Adrenal gland (tissue), 12 donors: ENCODE data around the gene TMEM89. TPM values are rescaled to one million over a fixed set of nuclear protein-coding genes. Genes with fewer than 3 reads are reported as not detected.

ENCODE experiments used
- DNase-seq, 7 donors: peaks; one replicate each; pipeline ENCODE4 v3.0.0-alpha.2; 2019 to 2020
- H3K27ac ChIP-seq, 5 donors: fragments of 200-600 bp; sonication (generic) in 4 of 5; 1 replicate in 3 of 5; 2 replicates in 2 of 5; pipeline versions ENCODE4 v1.5.1 to v1.8.0; 2016 to 2020; ENCODE audit warnings: mild to moderate bottlenecking in 1 of 5
- H3K27me3 ChIP-seq: fragments of 200-600 bp; 2 replicates; pipeline ENCODE4 v1.8.0; 2021
- H3K36me3 ChIP-seq, 2 donors: fragments of 200-600 bp; replicated peaks in 1 of 2; 1 replicate in 1 of 2; 2 replicates in 1 of 2; pipeline versions ENCODE4 v1.5.1 to v1.8.0; 2018 to 2022
- H3K4me1 ChIP-seq, 2 donors: fragments of 200-600 bp; replicated peaks in 1 of 2; 1 replicate in 1 of 2; 2 replicates in 1 of 2; pipeline versions ENCODE4 v1.5.1 to v1.8.0; 2018 to 2021
- H3K4me3 ChIP-seq, 4 donors: fragments of 200-600 bp; sonication (generic) in 3 of 4; one replicate each; pipeline ENCODE4 v1.5.1; 2016 to 2018
- H3K9me3 ChIP-seq, 3 donors: fragments of 200-600 bp; sonication (generic) in 1 of 3; replicated peaks in 1 of 3; 1 replicate in 2 of 3; 2 replicates in 1 of 3; pipeline versions ENCODE4 v1.5.1 to v1.8.0; 2016 to 2021
- CTCF ChIP-seq, 6 experiments: fragments of 450-650 bp in 4 of 6; fragments of 200-600 bp in 2 of 6; sonication (generic) in 1 of 6; IDR thresholded peaks; 1 replicate in 5 of 6; 2 replicates in 1 of 6; pipeline versions ENCODE4 v1.5.1 to v1.8.0; 2016 to 2021; ENCODE audit warnings: antibody characterized with exemption in 6 of 6, mild to moderate bottlenecking in 2 of 6, moderate library complexity in 1 of 6
- POLR2A ChIP-seq, 2 donors: fragments of 450-650 bp; IDR thresholded peaks; one replicate each; pipeline ENCODE4 v1.6.1; 2017; ENCODE audit warnings: antibody characterized with exemption in 2 of 2, mild to moderate bottlenecking in 2 of 2, moderate library complexity in 1 of 2
- WGBS, 4 donors: extraction: QIAGEN DNeasy Blood & Tissue Kit in 2 of 4; methylation state at CpG; one replicate each; pipeline versions ENCODE4 v1.1.5 to v1.1.7; 2013 to 2017; 5-methylcytosine and 5-hydroxymethylcytosine counted together
- intact Hi-C, 2 donors: fragments of 100-400 bp; cut with DNase I; formaldehyde crosslinking; loops; one replicate each; pipeline versions ENCODE4 v1.14.1 to v1.15.0; 2022 to 2023
- polyA plus RNA-seq, 3 donors: library from polyadenylated mRNA; stranded (reverse); fragments of 200-250 nt in 2 of 3; fragments of 350-450 nt in 1 of 3; fragmentation: Illumina TruSeq in 1 of 3; extraction: RNeasy Lipid Tissue Mini Kit (QIAGEN cat#74804) in 1 of 3; gene quantifications; one replicate each; pipeline ENCODE4 v1.2.3, GENCODE V29; 2013 to 2014
- total RNA-seq, 9 donors: library from RNA; depleted of rRNA in 4 of 9; stranded (reverse); fragments of >200 nt in 4 of 9; fragments of 120-200 nt in 1 of 9; fragmentation: NEBNext Ultra II Directional in 1 of 9; extraction: Animal tissue kit (Norgen Biotek cat#: 25700) in 1 of 9; gene quantifications; one replicate each; pipeline versions ENCODE4 v1.1.0 to v1.2.4, GENCODE V29; 2013 to 2023
- donor health status: healthy with polysubstance abuse.
- donor health status: Bipolar disorder and iron deficiency.
- donor health status: DM: yes; HTN: yes; CAD: no.
- donor health status: DM: no; HTN: no; CAD: no.
- donor health status: DM: no; HTN: no; CAD: no.
- donor health status: DM: yes; HTN: yes; CAD: no.

The TMEM89 gene
- total and polyA plus RNA-seq, 12 donors: not detected

- Histone ChIP-seq H3K9me3 (no peaks in the 10 kb centered on the region), H3K27ac (peak overlapping the region in 1 of 5 donors; percentile 6), H3K4me3 (no peak overlapping the region), H3K27me3 (no peaks in the 10 kb centered on the region), H3K4me1 (peaks cover 18 to 29% of the 10 kb centered on the region in 2 donors), H3K36me3 (no peaks in the 10 kb centered on the region)
- intact Hi-C loops: no loop called here
- TF ChIP-seq CTCF (IDR thresholded peaks at IDR 0.05) (no peak), POLR2A (IDR thresholded peaks at IDR 0.05) (no peak)
- WGBS, 4 donors: 53 to 84% (median 72%) methylated on average over 30 to 61 of the region's 61 CpGs
- DNase-seq: no peak
These were observed 39.3 kb upstream of the TMEM89 start for GRCh38 chr3:48660800-48661400.

- TF ChIP-seq POLR2A (IDR thresholded peaks at IDR 0.05) (no peak), CTCF (IDR thresholded peaks at IDR 0.05) (no peak)
- Histone ChIP-seq H3K9me3 (no peaks in the 10 kb centered on the region), H3K4me1 (peaks cover 7 to 9% of the 10 kb centered on the region in 2 donors), H3K27me3 (no peaks in the 10 kb centered on the region), H3K4me3 (peak overlapping the region in 1 of 4 donors; percentile 56), H3K36me3 (no peaks in the 10 kb centered on the region), H3K27ac (peak overlapping the region in 2 of 5 donors; percentile 77 to 81)
- DNase-seq: no peak
- WGBS, 4 donors: 63 to 80% (median 71%) methylated on average over 15 to 45 of the region's 45 CpGs
- intact Hi-C loops: no loop called here
These were observed 35.3 kb upstream of the TMEM89 start for GRCh38 chr3:48656841-48657281.

- DNase-seq: peak; percentile 69 to 83 (median 80)
- Histone ChIP-seq H3K27ac (peak overlapping the region in 3 of 5 donors; percentile 34 to 81 (median 77)), H3K36me3 (no peaks in the 10 kb centered on the region), H3K4me3 (peak overlapping the region in 2 of 4 donors; percentile 19 to 56), H3K4me1 (peaks cover 4 to 7% of the 10 kb centered on the region in 2 donors), H3K27me3 (no peaks in the 10 kb centered on the region), H3K9me3 (no peaks in the 10 kb centered on the region)
- 5 to 20% (median 9%) methylated on average over 1 to 94 of the region's 94 CpGs for WGBS, 4 donors
- TF ChIP-seq POLR2A (IDR thresholded peaks at IDR 0.05) (peak in 1 of 2 donors; percentile 11), CTCF (IDR thresholded peaks at IDR 0.05) (peak in 5 of 6 experiments; percentile 29 to 79 (median 59))
- intact Hi-C loops: no loop called here
These were observed 34.7 kb upstream of the TMEM89 start for GRCh38 chr3:48656061-48656840.

- no peaks in the 10 kb centered on the region for H3K36me3 ChIP-seq
- H3K27me3 ChIP-seq: no peaks in the 10 kb centered on the region
- no peak for DNase-seq
- WGBS, 4 donors: 28 to 35% (median 32%) methylated on average over 2 to 30 of the region's 30 CpGs
- peak overlapping the region in 2 of 5 donors; percentile 77 to 81 for H3K27ac ChIP-seq
- no peak for TF ChIP-seq POLR2A (IDR thresholded peaks at IDR 0.05)
- TF ChIP-seq CTCF (IDR thresholded peaks at IDR 0.05): no peak
- no peaks in the 10 kb centered on the region for H3K9me3 ChIP-seq
- intact Hi-C loops: no loop called here
- H3K4me1 ChIP-seq: peaks cover 0 to 7% of the 10 kb centered on the region in 2 donors
- peak overlapping the region in 2 of 4 donors; percentile 19 to 56 for H3K4me3 ChIP-seq
These were observed 34.0 kb upstream of the TMEM89 start for GRCh38 chr3:48655606-48656005.
